ENCODE measurements around the gene ARL10.

GRCh38 chr5:176400382-176401156 is 35.3 kb downstream of the ARL10 start:
- TF ChIP-seq EZH2 (IDR thresholded peaks at IDR 0.05) (no peak), CTCF (IDR thresholded peaks at IDR 0.05) (no peak)

All from neural progenitor cell (in vitro differentiated cells).